PC-9 (cell line): ENCODE measurements around the gene CTBP2.

ENCODE experiments used
- CTCF ChIP-seq: fragments of 200-600 bp; sonication (generic); conservative IDR thresholded peaks from 2 replicates; pipeline ENCODE4 v1.6.1; 2017; ENCODE audit warnings: mixed run types, antibody characterized with exemption, mild to moderate bottlenecking, moderate library complexity
- EZH2 ChIP-seq: fragments of 200-600 bp; sonication (generic); IDR thresholded peaks from 2 replicates; pipeline ENCODE4 v1.8.0; 2017; ENCODE audit warnings: antibody characterized with exemption, low read depth

- TF ChIP-seq CTCF (no peak), EZH2 (no peak)
These were observed 25.9 kb downstream of the CTBP2 start for GRCh38 chr10:125134483-125134848.
